WTC11 (cell line): ENCODE data around the gene WNT5A. TPM values are rescaled to one million over a fixed set of nuclear protein-coding genes. Genes with fewer than 3 reads are reported as not detected.

Source experiments
- ATAC-seq: fragments of 200-7000 bp; cut with Tn5 transposase; 2 replicates; pipeline ENCODE4 v1.10.0; 2021; ENCODE audit warnings: mild to moderate bottlenecking, moderate library complexity
- CTCF ChIA-PET: fragments of 300-600 bp; sonication (Branson Sonifier 250); formaldehyde crosslinking; loops from one replicate; lab custom pipeline; 2021; ENCODE audit warnings: antibody characterized with exemption; lab: Charles Lee
- POLR2A ChIA-PET: fragments of 350-600 bp; sonication (Branson Sonifier 250); formaldehyde crosslinking; loops from one replicate; lab custom pipeline; 2021; ENCODE audit warnings: antibody characterized with exemption; lab: Charles Lee
- DNase-seq: peaks from one replicate; pipeline ENCODE4 v3.0.0; 2021; ENCODE audit warnings: low spot score
- H3K27ac Mint-ChIP-seq: 2 replicates; pipeline ENCODE4 v1.8.0; 2021; ENCODE audit warnings: mixed read lengths
- H3K27me3 Mint-ChIP-seq: 2 replicates; pipeline ENCODE4 v1.8.0; 2021; ENCODE audit warnings: low read depth, mild to moderate bottlenecking, moderate library complexity, mixed read lengths
- H3K36me3 Mint-ChIP-seq: 2 replicates; pipeline ENCODE4 v1.8.0; 2021; ENCODE audit warnings: mixed read lengths
- H3K4me1 Mint-ChIP-seq: 2 replicates; pipeline ENCODE4 v1.8.0; 2022; ENCODE audit warnings: mixed read lengths
- H3K4me3 Mint-ChIP-seq: 2 replicates; pipeline ENCODE4 v1.8.0; 2021; ENCODE audit warnings: mild to moderate bottlenecking, moderate library complexity, mixed read lengths
- H3K9me3 Mint-ChIP-seq: 2 replicates; pipeline ENCODE4 v1.8.0; 2021; ENCODE audit warnings: mixed read lengths
- ATF2 ChIP-seq: sonication (generic); formaldehyde crosslinking; IDR thresholded peaks from 2 replicates; pipeline ENCODE4 v1.8.1; 2022; ENCODE audit warnings: low read depth, missing genetic modification reagents, borderline replicate concordance
- CBFB ChIP-seq: sonication (generic); formaldehyde crosslinking; IDR thresholded peaks from 2 replicates; pipeline ENCODE4 v1.8.1; 2022; ENCODE audit warnings: mild to moderate bottlenecking, low read depth, missing genetic modification reagents
- E2F1 ChIP-seq: sonication (generic); formaldehyde crosslinking; IDR thresholded peaks from 2 replicates; pipeline ENCODE4 v1.8.0; 2022; ENCODE audit warnings: mild to moderate bottlenecking, missing genetic modification reagents
- E2F5 ChIP-seq: sonication (generic); formaldehyde crosslinking; IDR thresholded peaks from 2 replicates; pipeline ENCODE4 v1.8.1; 2022; ENCODE audit warnings: mild to moderate bottlenecking, moderate library complexity, missing genetic modification reagents
- EMX1 ChIP-seq: fragments of 250-450 bp; sonication (Bioruptor Pico); IDR thresholded peaks from 2 replicates; pipeline ENCODE4 v1.8.0; 2021; ENCODE audit warnings: mild to moderate bottlenecking
- ETV6 ChIP-seq: sonication (generic); formaldehyde crosslinking; IDR thresholded peaks from 2 replicates; pipeline ENCODE4 v1.8.1; 2022; ENCODE audit warnings: mild to moderate bottlenecking, missing genetic modification reagents
- FOXK1 ChIP-seq: sonication (generic); formaldehyde crosslinking; IDR thresholded peaks from 2 replicates; pipeline ENCODE4 v1.8.0; 2022; ENCODE audit warnings: mild to moderate bottlenecking, moderate library complexity, missing genetic modification reagents
- GRHL2 ChIP-seq: fragments of 250-450 bp; sonication (Bioruptor Pico); IDR thresholded peaks from 2 replicates; pipeline ENCODE4 v1.8.0; 2022; ENCODE audit warnings: mild to moderate bottlenecking, moderate library complexity; ENCODE audit not compliant: insufficient replicate concordance, severe bottlenecking
- IRF1 ChIP-seq: sonication (generic); formaldehyde crosslinking; IDR thresholded peaks from 2 replicates; pipeline ENCODE4 v1.8.0; 2023; ENCODE audit warnings: missing genetic modification reagents
- KAT7 ChIP-seq: sonication (generic); formaldehyde crosslinking; IDR thresholded peaks from 2 replicates; pipeline ENCODE4 v1.8.1; 2023; ENCODE audit warnings: missing genetic modification reagents, mild to moderate bottlenecking, borderline replicate concordance
- NFATC4 ChIP-seq: fragments of 250-450 bp; sonication (Bioruptor Pico); IDR thresholded peaks from 2 replicates; pipeline ENCODE4 v1.9.0; 2021; ENCODE audit warnings: mild to moderate bottlenecking
- RELA ChIP-seq: sonication (generic); formaldehyde crosslinking; IDR thresholded peaks from 2 replicates; pipeline ENCODE4 v1.8.1; 2022; ENCODE audit warnings: missing genetic modification reagents, mild to moderate bottlenecking, borderline replicate concordance
- RORB ChIP-seq: fragments of 250-450 bp; sonication (Bioruptor Pico); IDR thresholded peaks from 2 replicates; pipeline ENCODE4 v1.9.0; 2021; ENCODE audit warnings: mild to moderate bottlenecking
- TCF7 ChIP-seq: sonication (generic); formaldehyde crosslinking; IDR thresholded peaks from 2 replicates; pipeline ENCODE4 v1.8.0; 2022; ENCODE audit warnings: mild to moderate bottlenecking, low read depth, missing genetic modification reagents, moderate library complexity
- USF2 ChIP-seq: sonication (generic); formaldehyde crosslinking; IDR thresholded peaks from 2 replicates; pipeline ENCODE4 v1.8.1; 2023; ENCODE audit warnings: mild to moderate bottlenecking, missing genetic modification reagents, moderate library complexity
- ZMAT4 ChIP-seq: fragments of 250-450 bp; sonication (Bioruptor Pico); IDR thresholded peaks from 2 replicates; pipeline ENCODE4 v1.9.0; 2021; ENCODE audit warnings: mild to moderate bottlenecking
- ZNF317 ChIP-seq: sonication (generic); formaldehyde crosslinking; IDR thresholded peaks from 2 replicates; pipeline ENCODE4 v1.8.1; 2023; ENCODE audit warnings: low read depth, mild to moderate bottlenecking, moderate library complexity, missing genetic modification reagents, borderline replicate concordance
- total RNA-seq: library from RNA; stranded (reverse); gene quantifications from 3 replicates; pipeline ENCODE4 v1.2.3, GENCODE V29; 2021

Gene WNT5A
- total RNA-seq, 1 experiment from 2014 or later: 10.6 TPM

- TF ChIP-seq E2F5 (CRISPR knock-in tag): no peak
- TF ChIP-seq GRHL2: no peak
Observed at GRCh38 chr3:55521738-55522421, 34.8 kb upstream of the WNT5A start (continued).

GRCh38 chr3:55521064-55521737, 34.1 kb upstream of the WNT5A start:
- Mint-ChIP-seq H3K9me3 (no peaks in the 10 kb centered on the region), H3K36me3 (no peaks in the 10 kb centered on the region), H3K4me1 (peaks cover 38% of the 10 kb centered on the region), H3K4me3 (no peak overlapping the region), H3K27ac (peak overlapping the region; percentile 78), H3K27me3 (no peaks in the 10 kb centered on the region; the same call in 1 of the 2 replicates)
- ChIA-PET CTCF (interaction anchor here (0.5 kb wide), 1 partner anchor 48 kb away, joined by 4 read pairs; no protein-coding TSS in a partner anchor), POLR2A (no interaction called here)
- DNase-seq: no peak
- TF ChIP-seq RELA: no peak
- TF ChIP-seq TCF7 (CRISPR knock-in tag): no peak
- peak; percentile 65 for ATAC-seq

GRCh38 chr3:55519019-55519418, 31.9 kb upstream of the WNT5A start:
- DNase-seq (no peak), ATAC-seq (no peak)
- no peak overlapping the region for H3K27ac Mint-ChIP-seq
- H3K36me3 Mint-ChIP-seq: no peaks in the 10 kb centered on the region
- CTCF ChIA-PET: no interaction called here
- no peak for TF ChIP-seq IRF1 (CRISPR knock-in tag)
- TF ChIP-seq ETV6: no peak
- TF ChIP-seq FOXK1: no peak
- TF ChIP-seq EMX1: no peak
- no peak for TF ChIP-seq E2F1 (CRISPR knock-in tag)
- TF ChIP-seq USF2 (CRISPR knock-in tag): no peak
- TF ChIP-seq ATF2 (CRISPR knock-in tag): no peak
- no peak for TF ChIP-seq ZNF317 (CRISPR knock-in tag)
- no peak for TF ChIP-seq KAT7 (CRISPR knock-in tag)
- TF ChIP-seq CBFB (CRISPR knock-in tag): no peak
- TF ChIP-seq ZMAT4 (CRISPR knock-in tag): no peak
- no peak for TF ChIP-seq RORB (CRISPR knock-in tag)
- TF ChIP-seq NFATC4 (CRISPR knock-in tag): no peak
- no peaks in the 10 kb centered on the region for H3K9me3 Mint-ChIP-seq
- POLR2A ChIA-PET: no interaction called here
- peaks cover 50% of the 10 kb centered on the region for H3K4me1 Mint-ChIP-seq
- H3K4me3 Mint-ChIP-seq: no peak overlapping the region
- H3K27me3 Mint-ChIP-seq: no peaks in the 10 kb centered on the region; the same call in 1 of the 2 replicates
